Heart left ventricle (tissue), 13 donors: Measurements from ENCODE around the gene PACS1.

ENCODE experiments used
- CTCF ChIP-seq, 12 donors: fragments of 200-600 bp; sonication (generic) in 4 of 12; IDR thresholded peaks; one replicate each; pipeline versions ENCODE4 v1.5.0 to v1.8.0; 2018 to 2022; ENCODE audit warnings: antibody characterized with exemption in 12 of 12, mild to moderate bottlenecking in 5 of 12
- POLR2A ChIP-seq, 2 donors: fragments of 450-650 bp; IDR thresholded peaks; one replicate each; pipeline ENCODE4 v1.6.1; 2017; ENCODE audit warnings: antibody characterized with exemption in 2 of 2, mild to moderate bottlenecking in 2 of 2, moderate library complexity in 2 of 2
- donor health status: ischemic (EF 13 %, LVEDD 7.1; RV severe dilation, severe dysfunction).
- donor health status: DM: no; HTN: yes; CAD: no.
- donor health status: DM: no; HTN: no; CAD: no.
- donor health status: ischemic (EF 25% LVEDD 6.9; RV normal size, moderate dysfunction).
- donor health status: ischemic (EF 25% LVEDD 5.7; RV mildly dilated, moderate dysfunction).
- donor health status: ischemic (EF 35%, LVEDD 5.7; RV mildly dilated, moderate dysfunction).
- donor health status: nonischemic (EF 11% LVEDD 7.7; RV severe dilation, severe dysfunction).
- donor health status: DM: yes; HTN: yes; CAD: no.
- donor health status: PGD.
- donor health status: ischemic (EF 29% LVEDD 5.4; RV normal size, mild dysfunction).
- donor health status: nonischemic (EF 23%, LVEDD 6.1; RV moderate dilation, normal function).

GRCh38 chr11:66293777-66294625, 223.9 kb downstream of the PACS1 start:
- no peak for TF ChIP-seq CTCF (IDR thresholded peaks at IDR 0.05)
- no peak for TF ChIP-seq POLR2A (IDR thresholded peaks at IDR 0.05)
